ENCODE results near the gene DDAH1.
"Not testable (repeated sequence)": the region's sequence is repeated elsewhere in the genome, so short reads cannot be mapped to it uniquely, and the experiment has no call there.

DDAH1 gene

GRCh38 chr1:85465099-85465785 lies at the start of gene DDAH1:
Gene DDAH1, minus strand, starts transcription at chr1:85465159. Its CDS starts 114 bp downstream, at chr1:85465045.
- H3K36me3 ChIP-seq, result no peaks in the 10 kb centered on the region
- H3K4me3 ChIP-seq, result no peak within 1 kb of the TSS
- TF ChIP-seq Cebpa-rat (IDR thresholded peaks at IDR 0.05), result no peak
- no peaks in the 10 kb centered on the region for H4K20me1 ChIP-seq
- no peaks in the 10 kb centered on the region for H3K27me3 ChIP-seq
- H3K27ac ChIP-seq, result no peak within 1 kb of the TSS
- H3K9me3 ChIP-seq, result peaks cover 19% of the 10 kb centered on the region
- H3K9ac ChIP-seq, result no peak within 1 kb of the TSS
- no peak within 1 kb of the TSS for H3K4me2 ChIP-seq
- H3K4me1 ChIP-seq, result no peaks in the 10 kb centered on the region

DNA sequence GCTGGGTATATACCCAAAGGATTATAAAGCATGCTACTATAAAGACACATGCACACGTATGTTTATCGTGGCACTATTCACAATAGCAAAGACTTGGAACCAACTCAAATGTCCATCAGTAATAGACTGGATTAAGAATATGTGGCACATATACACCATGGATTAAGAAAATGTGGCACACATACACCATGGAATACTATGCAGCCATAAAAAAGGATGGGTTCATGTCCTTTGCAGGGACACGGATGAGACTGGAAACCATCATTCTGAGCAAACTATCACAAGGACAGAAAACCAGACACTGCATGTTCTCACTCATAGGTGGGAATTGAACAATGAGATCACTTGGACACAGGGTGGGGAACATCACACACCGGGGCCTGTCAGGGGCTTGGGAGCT lies 49.0 kb upstream of the DDAH1 start:
- not testable (repeated sequence) for H4K20me1 ChIP-seq, H3K4me1 ChIP-seq, H3K4me3 ChIP-seq, H3K36me3 ChIP-seq, H3K27ac ChIP-seq, H3K4me2 ChIP-seq, H3K27me3 ChIP-seq, H3K9me3 ChIP-seq, H3K9ac ChIP-seq

GRCh38 chr1:85504417-85504816 lies 39.5 kb upstream of the DDAH1 start:
- no peak overlapping the region for H3K4me2 ChIP-seq
- no peak for TF ChIP-seq Cebpa-rat (IDR thresholded peaks at IDR 0.05)
- H3K4me3 ChIP-seq, result no peak overlapping the region
- peaks cover 5% of the 10 kb centered on the region; the same call in 1 of the 2 replicates for H3K9me3 ChIP-seq
- no peaks in the 10 kb centered on the region for H3K36me3 ChIP-seq
- no peaks in the 10 kb centered on the region for H3K27me3 ChIP-seq
- H3K27ac ChIP-seq, result no peak overlapping the region
- H3K4me1 ChIP-seq, result no peaks in the 10 kb centered on the region
- H3K9ac ChIP-seq, result no peak overlapping the region
- no peaks in the 10 kb centered on the region for H4K20me1 ChIP-seq

DNA sequence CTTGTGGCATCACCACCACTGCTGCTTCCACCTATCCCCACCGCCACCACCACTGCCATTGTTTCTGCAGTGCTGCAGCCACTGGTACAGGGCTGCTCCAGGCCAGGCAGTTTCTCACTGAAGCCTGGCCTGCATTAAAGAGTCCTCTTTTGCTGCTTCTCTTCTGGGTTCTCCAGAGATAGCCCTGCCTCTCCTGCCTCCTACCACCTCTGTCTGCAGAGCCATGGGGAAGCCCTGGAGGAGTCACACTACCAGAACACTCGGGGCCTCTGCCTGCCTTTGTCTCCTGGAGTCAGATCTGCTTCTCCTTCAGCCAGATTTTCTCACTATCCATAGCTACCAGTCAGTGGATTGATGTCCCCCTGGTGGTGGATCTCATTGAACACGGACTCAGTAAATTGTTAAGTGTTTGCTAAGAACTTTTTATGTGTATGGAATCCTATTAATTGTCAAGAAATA lies 37.7 kb upstream of the DDAH1 start:
- Histone ChIP-seq H3K9ac (no peak overlapping the region), H4K20me1 (no peaks in the 10 kb centered on the region), H3K9me3 (peaks cover 5% of the 10 kb centered on the region; the same call in 1 of the 2 replicates), H3K27ac (no peak overlapping the region), H3K4me1 (no peaks in the 10 kb centered on the region), H3K4me3 (no peak overlapping the region), H3K27me3 (no peaks in the 10 kb centered on the region), H3K4me2 (no peak overlapping the region), H3K36me3 (no peaks in the 10 kb centered on the region)
- no peak for TF ChIP-seq Cebpa-rat (IDR thresholded peaks at IDR 0.05)

- H3K27ac ChIP-seq, result no peak overlapping the region
- no peak overlapping the region for H3K4me3 ChIP-seq
- H3K4me1 ChIP-seq, result no peaks in the 10 kb centered on the region
- no peak overlapping the region for H3K4me2 ChIP-seq
- no peaks in the 10 kb centered on the region for H3K36me3 ChIP-seq
- H3K9me3 ChIP-seq, result peaks cover 5% of the 10 kb centered on the region; the same call in 1 of the 2 replicates
- H4K20me1 ChIP-seq, result no peaks in the 10 kb centered on the region
- no peak overlapping the region for H3K9ac ChIP-seq
- no peaks in the 10 kb centered on the region for H3K27me3 ChIP-seq
- no peak for TF ChIP-seq Cebpa-rat (IDR thresholded peaks at IDR 0.05)
These were observed 37.2 kb upstream of the DDAH1 start for GRCh38 chr1:85502171-85502570.

DNA sequence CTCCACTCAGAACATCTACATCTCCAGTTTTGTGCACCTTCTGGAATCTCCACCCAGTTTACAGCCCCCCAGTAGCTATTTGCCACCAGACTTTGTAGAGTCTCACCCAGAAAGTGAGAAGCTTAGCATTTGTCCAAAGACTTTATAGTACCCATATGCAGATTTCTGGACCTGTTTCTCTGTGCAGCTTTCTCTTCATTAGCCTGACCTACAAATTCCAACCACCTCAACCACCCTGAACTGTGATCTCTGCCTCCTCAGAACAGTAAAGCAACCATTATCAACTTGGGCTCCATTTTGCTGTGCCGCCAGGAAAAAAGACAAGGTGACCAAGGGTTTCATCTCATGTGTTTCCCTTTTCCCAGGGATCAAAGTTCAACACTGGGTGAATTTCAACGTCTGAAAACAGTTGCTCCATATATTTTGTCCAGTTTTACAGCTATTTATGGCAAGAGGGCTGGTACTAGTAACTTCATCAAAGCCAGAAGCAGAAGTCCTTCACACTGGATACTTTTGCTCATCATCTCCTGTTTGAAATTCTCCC lies 36.5 kb upstream of the DDAH1 start:
- TF ChIP-seq Cebpa-rat (IDR thresholded peaks at IDR 0.05), result no peak
- H3K4me3 ChIP-seq, result no peak overlapping the region
- H3K27me3 ChIP-seq, result no peaks in the 10 kb centered on the region
- H3K36me3 ChIP-seq, result no peaks in the 10 kb centered on the region
- no peak overlapping the region for H3K9ac ChIP-seq
- no peak overlapping the region for H3K4me2 ChIP-seq
- H4K20me1 ChIP-seq, result no peaks in the 10 kb centered on the region
- H3K27ac ChIP-seq, result no peak overlapping the region
- H3K9me3 ChIP-seq, result peaks cover 5% of the 10 kb centered on the region; the same call in 1 of the 2 replicates
- H3K4me1 ChIP-seq, result no peaks in the 10 kb centered on the region

DNA sequence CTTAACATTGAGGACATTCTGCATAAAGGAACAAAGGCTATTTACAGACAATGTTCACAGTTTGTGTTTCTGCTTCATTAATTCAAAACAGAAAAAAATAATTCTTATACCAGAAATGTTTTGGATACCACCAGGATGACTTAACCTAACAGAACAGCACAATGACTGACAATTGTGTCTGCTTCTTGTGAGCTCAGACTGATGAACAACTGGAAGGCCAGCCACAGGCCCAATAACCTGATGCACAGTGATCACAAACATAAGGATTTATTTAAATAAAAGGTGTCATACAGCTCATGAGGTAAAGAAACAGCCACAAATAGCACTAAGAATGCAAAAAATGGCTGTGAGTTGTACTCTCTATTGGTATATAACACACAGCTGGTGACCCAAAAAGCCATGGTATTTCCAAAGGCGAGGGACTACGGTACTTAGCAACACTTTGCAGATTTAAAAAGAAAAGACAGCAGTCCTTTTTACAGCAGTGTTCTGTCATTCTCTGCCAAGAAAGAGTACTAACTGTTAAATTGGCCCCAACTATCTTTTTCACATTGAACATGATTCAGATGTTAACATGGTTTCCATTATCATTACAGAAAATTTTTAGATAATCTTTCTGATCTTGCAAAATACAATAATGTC lies 32.1 kb upstream of the DDAH1 start:
- Histone ChIP-seq H3K4me2 (no peak overlapping the region), H3K4me1 (no peaks in the 10 kb centered on the region), H4K20me1 (no peaks in the 10 kb centered on the region), H3K36me3 (no peaks in the 10 kb centered on the region), H3K27me3 (no peaks in the 10 kb centered on the region), H3K9me3 (peaks cover 5% of the 10 kb centered on the region; the same call in 1 of the 2 replicates), H3K4me3 (no peak overlapping the region), H3K9ac (no peak overlapping the region), H3K27ac (no peak overlapping the region)
- TF ChIP-seq Cebpa-rat (IDR thresholded peaks at IDR 0.05), result no peak

- Histone ChIP-seq H3K36me3 (no peaks in the 10 kb centered on the region), H3K9me3 (no peaks in the 10 kb centered on the region), H3K4me1 (no peaks in the 10 kb centered on the region), H3K4me3 (no peak overlapping the region), H3K27ac (no peak overlapping the region), H3K4me2 (no peak overlapping the region), H4K20me1 (no peaks in the 10 kb centered on the region), H3K27me3 (no peaks in the 10 kb centered on the region), H3K9ac (no peak overlapping the region)
- no peak for TF ChIP-seq Cebpa-rat (IDR thresholded peaks at IDR 0.05)
These were observed 30.6 kb upstream of the DDAH1 start for GRCh38 chr1:85495556-85495955.

GRCh38 chr1:85494904-85495266 lies 29.9 kb upstream of the DDAH1 start:
- Histone ChIP-seq H3K4me3 (no peak overlapping the region), H3K36me3 (no peaks in the 10 kb centered on the region), H4K20me1 (no peaks in the 10 kb centered on the region), H3K4me1 (no peaks in the 10 kb centered on the region), H3K27ac (no peak overlapping the region), H3K9ac (no peak overlapping the region), H3K9me3 (no peaks in the 10 kb centered on the region), H3K4me2 (no peak overlapping the region), H3K27me3 (no peaks in the 10 kb centered on the region)
- no peak for TF ChIP-seq Cebpa-rat (IDR thresholded peaks at IDR 0.05)

All from BLaER1 (cell line).